ENCODE results near the gene GEMIN5.
"Not testable (repeated sequence)": the region's sequence is repeated elsewhere in the genome, so short reads cannot be mapped to it uniquely, and the experiment has no call there.

The GEMIN5 gene

DNA sequence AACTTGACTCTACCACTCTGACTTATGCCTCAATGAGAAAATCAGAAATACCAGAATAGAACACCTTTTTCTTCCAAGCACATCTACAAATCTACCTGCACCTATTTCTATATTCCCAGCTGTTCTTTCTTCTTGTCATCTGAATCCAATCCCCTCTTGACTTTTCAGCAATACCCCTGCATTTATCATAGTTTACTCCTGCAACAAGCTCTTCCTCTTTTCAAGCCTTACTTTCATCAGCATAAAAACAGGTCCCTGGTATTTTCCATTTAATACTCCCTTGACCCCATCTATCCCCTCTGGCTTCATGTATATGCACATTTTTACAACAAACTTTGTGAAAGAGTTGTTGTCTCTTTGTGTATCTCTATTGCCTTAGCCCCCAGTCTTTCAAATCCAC is 3.1 kb downstream of the GEMIN5 start:
- no peak for ATAC-seq (replicated peaks)
- no peaks in the 10 kb centered on the region for H3K27me3 Mint-ChIP-seq
- peaks cover 23% of the 10 kb centered on the region for H3K36me3 Mint-ChIP-seq (ENCODE audit: insufficient read depth)
- H3K4me1 Mint-ChIP-seq (ENCODE audit: low read depth in 2 of 2), result peaks cover 18 to 34% of the 10 kb centered on the region in 2 donors
- DNase-seq, result no peak
- no peak overlapping the region for H3K4me3 Mint-ChIP-seq
- peak overlapping the region in 1 of 2 donors; percentile 0 for H3K27ac Mint-ChIP-seq
- H3K9me3 Mint-ChIP-seq, result no peaks in the 10 kb centered on the region

DNA sequence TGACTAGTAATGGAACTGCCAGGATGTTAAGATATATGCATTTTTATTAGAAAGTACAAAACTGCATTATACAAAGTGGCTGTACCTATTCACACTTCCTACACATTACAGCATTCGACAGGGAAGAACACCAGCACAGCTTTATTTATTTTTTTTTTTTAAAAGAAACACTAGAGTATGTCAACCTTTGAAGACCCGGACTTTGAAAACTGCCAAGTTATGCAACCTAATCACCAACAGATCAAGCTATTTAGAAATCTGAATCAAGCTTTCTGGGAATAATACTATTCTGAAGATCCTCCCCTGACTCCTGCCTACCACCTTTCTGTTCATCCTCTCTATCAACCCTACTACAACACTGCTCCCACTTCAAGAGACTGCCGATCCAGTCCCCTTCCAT is 4.5 kb downstream of the GEMIN5 start:
- H3K27ac Mint-ChIP-seq, result peak overlapping the region in 1 of 2 donors; percentile 35

DNA sequence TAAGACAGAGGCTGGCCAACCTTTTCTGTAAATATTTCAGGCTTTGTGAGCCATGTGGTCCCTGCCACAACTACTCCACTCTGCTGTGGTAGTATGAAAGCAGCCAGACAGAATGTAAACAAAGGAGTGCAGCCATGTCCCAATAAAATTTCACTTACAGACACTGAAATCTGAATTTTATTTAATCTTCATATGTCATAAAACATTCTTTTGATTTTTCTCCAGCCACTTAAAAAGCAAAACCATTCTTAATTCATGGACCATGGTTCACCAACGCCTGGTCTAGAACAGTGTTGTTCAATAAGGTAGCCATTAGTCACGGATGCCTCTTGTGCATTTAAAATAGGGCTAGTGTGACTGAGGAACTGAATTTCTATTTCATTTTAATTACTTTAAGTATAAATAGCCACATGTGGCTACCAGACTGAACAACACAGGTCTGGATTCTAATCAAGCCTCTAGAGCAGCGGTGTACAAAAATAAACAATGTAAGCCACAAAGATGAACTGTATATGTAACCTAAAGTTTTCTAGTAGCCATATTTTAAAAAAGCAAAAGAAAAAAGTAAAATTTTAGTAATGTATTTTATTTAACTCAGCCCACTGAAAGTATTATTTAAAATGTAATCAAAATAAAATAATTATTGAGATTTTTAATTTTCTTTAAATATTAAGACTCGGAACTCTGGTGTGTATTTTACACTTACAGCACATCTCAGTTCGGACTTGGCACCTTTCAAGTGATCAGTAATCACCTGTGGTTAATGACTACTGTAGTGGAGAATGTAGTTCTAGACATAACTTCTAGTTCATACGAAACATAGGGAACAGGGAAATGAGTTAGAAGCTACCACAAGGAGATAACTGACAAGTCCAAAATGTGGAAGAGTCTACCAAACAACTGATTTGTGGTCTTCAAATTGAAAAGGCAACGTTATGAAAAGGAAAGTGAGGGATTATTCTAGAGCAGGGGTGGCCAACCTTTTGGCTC is 14.3 kb downstream of the GEMIN5 start:
- no peak for ATAC-seq (replicated peaks)
- Mint-ChIP-seq H3K4me3 (no peak overlapping the region), H3K27ac (no peak overlapping the region), H3K4me1 (ENCODE audit: low read depth in 2 of 2) (no peaks in the 10 kb centered on the region), H3K36me3 (ENCODE audit: insufficient read depth) (peaks cover 64% of the 10 kb centered on the region), H3K9me3 (no peaks in the 10 kb centered on the region), H3K27me3 (no peaks in the 10 kb centered on the region)
- no peak for DNase-seq

More for the DNA sequence above, 4.5 kb downstream of the GEMIN5 start:
- ATAC-seq (replicated peaks) (no peak), DNase-seq (no peak)
- no peak overlapping the region for H3K4me3 Mint-ChIP-seq
- peaks cover 28% of the 10 kb centered on the region for H3K36me3 Mint-ChIP-seq (ENCODE audit: insufficient read depth)
- H3K9me3 Mint-ChIP-seq, result no peaks in the 10 kb centered on the region
- no peaks in the 10 kb centered on the region for H3K27me3 Mint-ChIP-seq
- peaks cover 18 to 32% of the 10 kb centered on the region in 2 donors for H3K4me1 Mint-ChIP-seq (ENCODE audit: low read depth in 2 of 2)

DNA sequence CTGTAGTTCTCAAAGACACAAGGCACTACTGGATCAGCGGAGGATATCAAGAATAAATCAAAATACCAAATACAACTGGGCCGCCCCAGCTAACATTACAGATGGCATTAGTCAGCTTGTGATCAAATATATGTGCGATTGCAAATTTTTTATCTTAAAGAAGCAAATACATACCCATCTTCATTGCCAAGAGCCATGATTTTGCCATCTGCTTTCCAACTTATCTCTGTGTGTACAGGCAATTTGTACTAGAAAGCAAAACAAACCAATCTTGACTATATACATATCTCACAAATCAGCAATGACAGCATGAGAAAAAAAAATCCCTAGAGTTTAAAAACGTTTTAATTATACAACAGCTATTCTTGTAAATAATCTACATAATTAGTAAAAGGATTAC is 20.3 kb downstream of the GEMIN5 start:
- Mint-ChIP-seq H3K27ac (no peak overlapping the region), H3K36me3 (ENCODE audit: insufficient read depth) (peaks cover 46% of the 10 kb centered on the region), H3K4me1 (ENCODE audit: low read depth in 2 of 2) (no peaks in the 10 kb centered on the region), H3K27me3 (no peaks in the 10 kb centered on the region), H3K9me3 (no peaks in the 10 kb centered on the region), H3K4me3 (no peak overlapping the region)
- DNase-seq (no peak), ATAC-seq (replicated peaks) (no peak)

DNA sequence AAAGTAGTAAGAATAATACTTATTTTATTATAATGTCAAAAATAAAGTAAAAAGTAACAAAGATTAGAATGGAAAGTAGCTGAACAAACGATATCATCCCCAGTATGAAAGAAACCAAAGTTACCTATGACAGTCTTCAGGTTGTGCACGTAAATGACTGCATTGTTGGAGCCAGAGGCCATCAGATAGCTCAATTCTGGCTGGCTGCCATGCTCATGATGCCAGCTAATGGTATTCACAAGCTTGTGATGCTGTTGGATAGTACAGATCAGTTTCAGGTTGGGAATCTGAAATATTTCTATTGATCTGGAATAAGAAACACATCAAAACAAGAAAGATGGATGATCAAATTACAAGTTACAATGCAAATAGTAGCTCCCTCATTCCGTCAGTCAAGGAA is 21.1 kb downstream of the GEMIN5 start:
- Mint-ChIP-seq H3K4me1 (ENCODE audit: low read depth in 2 of 2) (no peaks in the 10 kb centered on the region), H3K9me3 (no peaks in the 10 kb centered on the region), H3K27me3 (no peaks in the 10 kb centered on the region), H3K27ac (peak overlapping the region in 1 of 2 donors; percentile 49), H3K4me3 (no peak overlapping the region), H3K36me3 (ENCODE audit: insufficient read depth) (peaks cover 46% of the 10 kb centered on the region)
- no peak for DNase-seq
- ATAC-seq (replicated peaks), result no peak

DNA sequence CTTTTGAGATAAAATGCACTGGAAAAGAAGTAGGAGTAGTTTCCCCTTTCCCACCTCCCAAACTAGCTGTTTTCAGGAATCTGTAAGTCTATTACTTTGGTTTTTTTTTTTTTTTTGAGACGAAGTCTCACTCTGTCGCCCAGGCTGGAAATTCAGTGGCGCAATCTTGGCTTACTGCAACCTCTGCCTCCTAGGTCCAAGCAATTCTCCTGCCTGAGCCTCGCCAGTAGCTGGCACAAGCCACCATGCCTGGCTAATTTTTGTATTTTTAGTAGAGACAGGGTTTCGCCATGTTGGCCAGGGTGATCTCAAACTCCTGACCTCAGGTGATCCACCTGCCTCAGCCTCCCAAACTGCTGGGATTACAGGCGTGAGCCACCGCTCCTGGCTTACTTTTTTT is 32.4 kb downstream of the GEMIN5 start:
- Mint-ChIP-seq H3K27ac (peak overlapping the region in 1 of 2 donors; percentile 15), H3K36me3 (ENCODE audit: insufficient read depth) (peaks cover 78% of the 10 kb centered on the region)
- H3K4me1 Mint-ChIP-seq (ENCODE audit: low read depth in 2 of 2), result not testable (repeated sequence)

DNA sequence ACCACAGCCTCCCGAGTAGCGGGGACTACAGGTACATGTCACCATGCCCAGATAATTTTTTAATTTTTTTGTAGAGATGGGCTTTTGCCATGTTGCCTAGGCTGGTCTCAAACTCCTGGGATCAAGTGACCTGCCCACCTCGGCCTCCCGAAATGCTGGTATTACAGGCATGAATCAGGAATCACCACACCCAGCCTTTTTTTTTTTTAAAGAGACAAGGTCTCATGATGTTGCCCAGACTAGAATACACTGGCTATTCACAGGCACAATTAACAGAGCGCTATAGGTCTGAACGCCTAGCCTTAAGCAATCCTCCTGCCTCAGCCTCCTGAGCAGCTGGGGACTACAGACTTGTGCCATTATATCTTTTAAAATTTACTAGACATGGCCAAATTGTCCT is 36.1 kb downstream of the GEMIN5 start:
- Mint-ChIP-seq H3K9me3 (no peaks in the 10 kb centered on the region), H3K27ac (no peak overlapping the region), H3K27me3 (no peaks in the 10 kb centered on the region), H3K36me3 (ENCODE audit: insufficient read depth) (peaks cover 64% of the 10 kb centered on the region), H3K4me1 (ENCODE audit: low read depth in 2 of 2) (no peaks in the 10 kb centered on the region), H3K4me3 (no peak overlapping the region)
- ATAC-seq (replicated peaks), result no peak
- no peak for DNase-seq

More for the DNA sequence above, 32.4 kb downstream of the GEMIN5 start:
- DNase-seq; ATAC-seq (replicated peaks); H3K9me3 Mint-ChIP-seq; H3K27me3 Mint-ChIP-seq; H3K4me3 Mint-ChIP-seq: not testable (repeated sequence)

DNA sequence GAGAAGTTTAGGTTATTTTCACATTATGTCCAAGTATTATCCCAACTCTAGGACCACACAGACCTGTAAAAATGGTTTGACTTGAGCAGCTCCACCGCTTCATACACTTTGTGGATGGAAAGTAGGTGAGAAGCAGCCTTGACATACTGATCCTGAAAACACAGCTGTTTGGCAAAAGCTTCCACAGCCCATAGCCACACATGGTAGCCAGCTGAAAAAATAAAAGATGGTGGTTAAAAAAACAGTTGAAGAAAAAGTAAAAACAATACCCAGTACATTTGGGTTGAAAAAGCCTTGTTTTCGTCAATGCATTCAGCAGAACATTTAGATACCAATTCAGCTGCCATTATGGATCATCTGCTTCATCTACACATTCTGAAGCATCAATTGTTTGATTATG is 36.7 kb downstream of the GEMIN5 start:
- Mint-ChIP-seq H3K4me3 (no peak overlapping the region), H3K27ac (no peak overlapping the region)

DNA sequence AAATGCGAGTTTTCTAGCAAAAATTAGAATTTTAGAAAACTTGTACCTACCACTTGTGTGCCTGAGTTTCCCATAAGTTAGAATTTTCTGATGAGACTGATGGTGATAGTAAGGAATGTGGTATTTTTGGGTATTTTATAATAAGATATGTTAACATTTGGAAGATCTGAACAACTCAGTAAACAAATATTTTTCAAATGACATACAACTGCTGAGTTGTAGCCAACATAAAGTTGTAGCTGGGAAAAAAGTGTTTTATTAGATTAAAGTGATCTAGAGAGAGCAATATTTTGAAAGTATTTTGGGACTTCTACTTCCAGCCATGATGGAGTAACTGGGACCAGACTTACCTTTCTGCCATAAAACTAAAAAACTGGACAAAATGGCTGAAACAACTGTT is 37.9 kb downstream of the GEMIN5 start:
- Mint-ChIP-seq H3K4me1 (ENCODE audit: low read depth in 2 of 2) (no peaks in the 10 kb centered on the region), H3K4me3 (no peak overlapping the region), H3K27me3 (no peaks in the 10 kb centered on the region), H3K36me3 (ENCODE audit: insufficient read depth) (peaks cover 65% of the 10 kb centered on the region), H3K27ac (no peak overlapping the region), H3K9me3 (no peaks in the 10 kb centered on the region)
- ATAC-seq (replicated peaks) (no peak), DNase-seq (no peak)

More for the DNA sequence above, 36.7 kb downstream of the GEMIN5 start:
- H3K9me3 Mint-ChIP-seq, result no peaks in the 10 kb centered on the region
- DNase-seq (no peak), ATAC-seq (replicated peaks) (no peak)
- peaks cover 62% of the 10 kb centered on the region for H3K36me3 Mint-ChIP-seq (ENCODE audit: insufficient read depth)
- no peaks in the 10 kb centered on the region for H3K27me3 Mint-ChIP-seq
- no peaks in the 10 kb centered on the region for H3K4me1 Mint-ChIP-seq (ENCODE audit: low read depth in 2 of 2)

DNA sequence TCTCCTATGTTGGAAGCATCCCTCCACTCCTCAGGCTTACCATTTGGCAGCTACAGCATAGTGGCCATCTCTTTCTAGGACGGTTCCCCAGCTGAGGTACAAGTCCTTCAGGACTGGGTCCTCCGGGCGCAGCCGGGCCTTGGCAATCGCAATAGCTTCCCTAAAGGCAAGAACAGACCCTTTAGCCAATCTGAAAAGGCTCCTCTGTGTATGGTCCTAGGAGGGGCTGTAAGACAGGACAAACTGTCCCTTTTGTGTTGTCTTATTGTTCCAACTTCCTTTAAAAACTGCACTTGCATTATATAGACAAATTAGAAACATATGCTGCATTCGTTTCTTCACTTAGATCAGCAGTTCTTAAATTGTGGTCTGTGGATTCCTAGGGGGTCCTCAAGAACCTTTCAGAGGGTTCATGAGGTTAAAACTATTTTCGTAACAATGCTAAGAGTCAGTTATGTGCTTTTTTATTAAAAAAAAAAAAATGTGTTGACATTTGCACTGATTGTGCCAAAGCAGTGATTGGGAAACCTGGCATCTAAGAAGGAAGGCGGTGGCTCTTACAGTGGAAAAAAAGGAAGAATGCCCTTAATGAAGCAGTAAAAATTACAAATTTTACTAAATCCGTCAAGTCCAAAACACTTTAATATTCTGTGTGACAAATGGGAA is 38.7 kb downstream of the GEMIN5 start:
- H3K27ac Mint-ChIP-seq, result no peak overlapping the region
- no peaks in the 10 kb centered on the region for H3K27me3 Mint-ChIP-seq
- no peaks in the 10 kb centered on the region for H3K9me3 Mint-ChIP-seq
- DNase-seq (no peak), ATAC-seq (replicated peaks) (no peak)
- peaks cover 65% of the 10 kb centered on the region for H3K36me3 Mint-ChIP-seq (ENCODE audit: insufficient read depth)
- H3K4me3 Mint-ChIP-seq, result no peak overlapping the region
- H3K4me1 Mint-ChIP-seq (ENCODE audit: low read depth in 2 of 2), result no peaks in the 10 kb centered on the region

DNA sequence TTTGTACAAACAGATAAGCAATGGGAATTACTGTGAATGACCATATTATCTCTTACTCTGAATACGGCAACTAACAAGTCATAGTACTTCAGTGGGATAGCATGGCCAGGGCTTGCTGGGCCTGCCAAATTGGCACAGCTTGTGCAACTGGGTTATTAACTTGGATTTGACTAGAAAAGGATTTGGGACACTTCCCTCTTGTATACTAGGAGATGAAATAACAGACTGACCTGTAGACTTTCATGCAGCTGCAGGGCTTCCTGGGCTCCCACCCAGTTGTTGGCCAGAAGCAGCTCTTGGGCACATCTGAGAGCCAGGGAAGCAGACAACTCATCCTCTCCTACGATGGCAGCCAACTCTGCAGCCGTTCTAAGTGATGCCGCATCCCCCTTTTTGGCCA is 39.8 kb downstream of the GEMIN5 start:
- DNase-seq, result no peak
- Mint-ChIP-seq H3K4me1 (ENCODE audit: low read depth in 2 of 2) (no peaks in the 10 kb centered on the region), H3K27ac (no peak overlapping the region), H3K36me3 (ENCODE audit: insufficient read depth) (peaks cover 67% of the 10 kb centered on the region), H3K9me3 (no peaks in the 10 kb centered on the region), H3K4me3 (no peak overlapping the region), H3K27me3 (no peaks in the 10 kb centered on the region)
- no peak for ATAC-seq (replicated peaks)

DNA sequence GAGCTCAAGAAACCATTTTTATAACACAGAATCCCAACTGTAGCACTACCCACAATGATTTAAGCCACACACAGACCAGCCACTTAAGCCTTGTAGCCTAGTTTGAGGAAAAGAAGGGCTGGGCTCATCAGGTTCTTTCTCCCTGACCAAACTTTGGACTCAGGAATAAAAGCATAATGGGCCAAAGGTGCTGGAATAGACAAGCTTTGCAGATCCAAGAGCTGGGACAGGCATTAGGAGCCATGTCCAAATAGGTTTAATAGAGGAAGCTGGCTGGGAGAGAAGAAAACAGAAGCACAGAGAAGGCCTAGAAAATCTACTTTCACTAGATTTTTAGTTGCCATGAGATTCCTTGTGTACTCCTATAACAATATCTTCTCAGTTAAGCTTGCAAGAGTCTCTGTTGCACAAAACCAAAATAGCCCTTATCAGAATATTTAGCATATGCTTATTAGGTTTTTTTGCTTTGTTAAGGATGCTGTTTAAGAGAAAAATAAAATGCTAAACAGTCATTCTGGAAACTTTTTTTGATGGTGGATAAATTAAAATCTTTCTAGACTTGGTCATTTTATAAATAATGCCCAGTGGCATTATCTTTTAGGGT is 41.3 kb downstream of the GEMIN5 start:
- Mint-ChIP-seq H3K36me3 (ENCODE audit: insufficient read depth) (peaks cover 65% of the 10 kb centered on the region), H3K9me3 (no peaks in the 10 kb centered on the region), H3K27me3 (no peaks in the 10 kb centered on the region), H3K4me1 (ENCODE audit: low read depth in 2 of 2) (no peaks in the 10 kb centered on the region), H3K27ac (peak overlapping the region in 1 of 2 donors; percentile 17), H3K4me3 (no peak overlapping the region)
- ATAC-seq (replicated peaks), result no peak
- no peak for DNase-seq

DNA sequence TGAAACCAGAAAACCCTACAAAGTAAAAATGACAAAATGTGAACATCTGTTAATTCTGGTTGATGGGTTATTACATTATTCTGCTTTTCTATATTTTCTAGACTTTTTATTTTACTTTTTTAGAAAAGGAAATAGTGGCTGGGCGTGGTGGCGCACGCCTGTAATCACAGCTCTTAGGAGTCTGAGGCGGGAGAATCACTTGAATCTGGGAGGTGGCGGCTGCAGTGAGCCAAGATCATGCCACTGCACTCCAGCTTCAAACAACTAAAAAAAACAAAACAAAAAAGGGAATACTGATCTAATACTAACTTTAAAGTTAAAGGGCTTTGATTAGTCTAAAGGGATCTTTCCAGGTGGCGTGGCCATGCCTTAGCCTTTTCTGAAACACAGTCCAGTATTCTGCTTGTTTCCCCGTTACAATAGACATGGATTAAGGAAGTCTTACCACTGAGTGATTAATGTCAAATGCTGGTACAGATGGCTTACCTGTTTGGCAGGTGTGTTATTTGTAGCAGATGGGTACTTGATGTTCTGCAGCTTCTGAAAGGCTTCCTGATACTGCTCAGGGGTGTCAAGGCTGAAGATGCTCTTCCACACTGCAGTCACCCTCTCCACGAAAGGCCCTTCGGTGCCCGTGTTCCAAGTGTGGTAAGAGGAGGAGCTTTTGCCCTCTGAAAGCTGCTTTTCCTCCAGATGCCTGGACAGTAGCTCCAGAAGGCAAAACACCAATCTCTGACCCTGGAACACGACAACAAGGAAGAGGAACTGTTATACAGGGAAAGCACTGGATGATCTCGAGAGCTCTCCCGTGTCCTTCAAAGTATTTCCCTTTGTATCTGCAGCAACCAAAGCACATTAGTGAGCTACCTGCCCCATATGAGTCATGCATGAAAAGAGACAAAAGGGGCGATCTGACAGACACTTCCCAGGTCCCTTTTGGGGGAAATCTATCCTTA is 42.1 kb downstream of the GEMIN5 start:
- Mint-ChIP-seq H3K36me3 (ENCODE audit: insufficient read depth) (peaks cover 72% of the 10 kb centered on the region), H3K4me3 (no peak overlapping the region), H3K27ac (peak overlapping the region in 1 of 2 donors; percentile 17), H3K9me3 (no peaks in the 10 kb centered on the region), H3K27me3 (no peaks in the 10 kb centered on the region), H3K4me1 (ENCODE audit: low read depth in 2 of 2) (no peaks in the 10 kb centered on the region)
- no peak for DNase-seq
- ATAC-seq (replicated peaks), result no peak
